ENCODE data around the gene FAM184A.
"Not testable (repeated sequence)": the region's sequence is repeated elsewhere in the genome, so short reads cannot be mapped to it uniquely, and the experiment has no call there.

FAM184A gene

GRCh38 chr6:119022796-119023195 lies 55.7 kb downstream of the FAM184A start:
- TF ChIP-seq, protein P1, sequence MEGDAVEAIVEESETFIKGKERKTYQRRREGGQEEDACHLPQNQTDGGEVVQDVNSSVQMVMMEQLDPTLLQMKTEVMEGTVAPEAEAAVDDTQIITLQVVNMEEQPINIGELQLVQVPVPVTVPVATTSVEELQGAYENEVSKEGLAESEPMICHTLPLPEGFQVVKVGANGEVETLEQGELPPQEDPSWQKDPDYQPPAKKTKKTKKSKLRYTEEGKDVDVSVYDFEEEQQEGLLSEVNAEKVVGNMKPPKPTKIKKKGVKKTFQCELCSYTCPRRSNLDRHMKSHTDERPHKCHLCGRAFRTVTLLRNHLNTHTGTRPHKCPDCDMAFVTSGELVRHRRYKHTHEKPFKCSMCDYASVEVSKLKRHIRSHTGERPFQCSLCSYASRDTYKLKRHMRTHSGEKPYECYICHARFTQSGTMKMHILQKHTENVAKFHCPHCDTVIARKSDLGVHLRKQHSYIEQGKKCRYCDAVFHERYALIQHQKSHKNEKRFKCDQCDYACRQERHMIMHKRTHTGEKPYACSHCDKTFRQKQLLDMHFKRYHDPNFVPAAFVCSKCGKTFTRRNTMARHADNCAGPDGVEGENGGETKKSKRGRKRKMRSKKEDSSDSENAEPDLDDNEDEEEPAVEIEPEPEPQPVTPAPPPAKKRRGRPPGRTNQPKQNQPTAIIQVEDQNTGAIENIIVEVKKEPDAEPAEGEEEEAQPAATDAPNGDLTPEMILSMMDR (IDR thresholded peaks at IDR 0.05; ENCODE audit: insufficient read depth, low read length, missing control alignments), result no peak
- no peak for DNase-seq (ENCODE audit: low read depth, low spot score)
- CTCF ChIA-PET, result no interaction called here
- H3K4me3 ChIP-seq (ENCODE audit: low read depth, low read length), result no peak overlapping the region
- POLR2A ChIA-PET, result no interaction called here

- H3K4me3 ChIP-seq (ENCODE audit: low read depth, low read length), result no peak overlapping the region
- no peak for DNase-seq (ENCODE audit: low read depth, low spot score)
- ChIA-PET CTCF (no interaction called here), POLR2A (no interaction called here)
- TF ChIP-seq, protein P1 (IDR thresholded peaks at IDR 0.05; ENCODE audit: insufficient read depth, low read length, missing control alignments), result no peak
These were observed 57.6 kb downstream of the FAM184A start for GRCh38 chr6:119020597-119021561.

DNA sequence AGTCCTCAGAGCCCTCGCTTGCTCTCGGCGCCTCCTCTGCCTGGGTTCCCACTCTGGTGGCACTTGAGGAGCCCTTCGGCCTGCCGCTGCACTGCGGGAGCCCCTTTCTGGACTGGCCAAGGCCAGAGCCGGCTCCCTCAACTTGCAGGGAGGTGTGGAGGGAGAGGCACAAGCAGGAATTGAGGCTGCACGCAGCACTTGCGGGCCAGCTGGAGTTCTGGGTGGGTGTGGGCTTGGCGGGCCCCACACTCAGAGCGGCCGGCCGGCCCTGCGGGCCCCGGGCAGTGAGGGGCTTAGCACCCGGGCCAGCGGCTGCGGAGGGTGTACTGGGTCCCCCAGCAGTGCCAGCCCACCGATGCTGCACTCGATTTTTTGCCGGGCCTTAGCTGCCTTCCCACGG lies 63.3 kb downstream of the FAM184A start:
- H3K4me3 ChIP-seq (ENCODE audit: low read depth, low read length); CTCF ChIA-PET; POLR2A ChIA-PET; DNase-seq (ENCODE audit: low read depth, low spot score): not testable (repeated sequence)

- CTCF ChIA-PET, result no interaction called here
These were observed 65.9 kb downstream of the FAM184A start for GRCh38 chr6:119012521-119012920.

DNA sequence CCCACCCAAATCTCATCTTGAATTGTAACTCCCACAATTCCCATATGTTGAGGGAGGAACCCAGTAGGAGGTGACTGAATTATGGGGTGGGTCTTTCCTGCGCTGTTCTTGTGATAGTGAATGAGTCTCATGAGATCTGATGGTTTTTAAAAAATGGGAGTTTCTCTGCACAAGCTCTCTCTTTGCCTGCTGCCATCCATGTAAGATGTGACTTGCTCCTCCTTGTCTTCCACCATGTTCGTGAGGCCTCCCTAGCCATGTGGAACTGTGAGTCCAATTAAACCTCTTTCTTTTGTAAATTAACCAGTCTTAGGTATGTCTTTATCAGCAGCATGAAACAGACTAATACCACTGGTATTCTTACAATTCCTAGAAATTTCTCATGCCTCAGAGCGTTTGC lies 69.2 kb downstream of the FAM184A start:
- H3K4me3 ChIP-seq (ENCODE audit: low read depth, low read length); DNase-seq (ENCODE audit: low read depth, low spot score); POLR2A ChIA-PET; CTCF ChIA-PET: not testable (repeated sequence)

More at GRCh38 chr6:119012521-119012920, 65.9 kb downstream of the FAM184A start:
- no peak for DNase-seq (ENCODE audit: low read depth, low spot score)
- H3K4me3 ChIP-seq (ENCODE audit: low read depth, low read length), result no peak overlapping the region
- TF ChIP-seq, protein P1 (IDR thresholded peaks at IDR 0.05; ENCODE audit: insufficient read depth, low read length, missing control alignments), result no peak
- POLR2A ChIA-PET, result no interaction called here

- no peak for DNase-seq (ENCODE audit: low read depth, low spot score)
- CTCF ChIA-PET, result no interaction called here
- TF ChIP-seq, protein P1 (IDR thresholded peaks at IDR 0.05; ENCODE audit: insufficient read depth, low read length, missing control alignments), result no peak
- POLR2A ChIA-PET, result no interaction called here
- H3K4me3 ChIP-seq (ENCODE audit: low read depth, low read length), result no peak overlapping the region
These were observed 71.5 kb downstream of the FAM184A start for GRCh38 chr6:119006974-119007373.

GRCh38 chr6:119002069-119002468 lies 76.4 kb downstream of the FAM184A start:
- ChIA-PET POLR2A (no interaction called here), CTCF (no interaction called here)
- TF ChIP-seq, protein P1 (IDR thresholded peaks at IDR 0.05; ENCODE audit: insufficient read depth, low read length, missing control alignments), result no peak
- no peak overlapping the region for H3K4me3 ChIP-seq (ENCODE audit: low read depth, low read length)
- no peak for DNase-seq (ENCODE audit: low read depth, low spot score)

All from AG04449 (cell line).